HL-60 (cell line): ENCODE data around the gene DNAJC15.

Experiments
- DNase-seq, 2 experiments: peaks; one replicate each; pipeline ENCODE4 v3.0.0-alpha.2; 2010 to 2020; ENCODE audit warnings: low read depth in 1 of 2, low spot score in 1 of 2
- H3K27ac ChIP-seq: fragments of 250-450 bp; sonication (Bioruptor Pico); replicated peaks from 2 replicates; pipeline ENCODE4 v1.5.1; 2020; ENCODE audit warnings: mild to moderate bottlenecking, moderate library complexity
- H3K27me3 ChIP-seq: fragments of 250-450 bp; sonication (Bioruptor Pico); 2 replicates; pipeline ENCODE4 v1.5.1; 2021; ENCODE audit warnings: mild to moderate bottlenecking, moderate library complexity; ENCODE audit not compliant: insufficient read depth, poor library complexity, severe bottlenecking
- H3K4me3 ChIP-seq: replicated peaks from 2 replicates; pipeline ENCODE4 v1.5.1; 2011; ENCODE audit warnings: mild to moderate bottlenecking, control low read depth, low read length; ENCODE audit not compliant: insufficient read depth
- CTCF ChIP-seq: IDR thresholded peaks from one replicate; pipeline ENCODE4 v1.5.1; 2011; ENCODE audit warnings: low read length, control low read depth, inconsistent platforms; ENCODE audit not compliant: insufficient read depth
- GABPA ChIP-seq: IDR thresholded peaks from 2 replicates; pipeline ENCODE4 v1.6.1; 2012; ENCODE audit warnings: low read depth
- POLR2AphosphoS5 ChIP-seq: IDR thresholded peaks from 2 replicates; pipeline ENCODE4 v1.6.1; 2012; ENCODE audit warnings: low read depth
- REST ChIP-seq: IDR thresholded peaks from 2 replicates; pipeline ENCODE4 v1.6.1; 2012; ENCODE audit warnings: low read depth; ENCODE audit not compliant: insufficient replicate concordance
- SPI1 ChIP-seq: IDR thresholded peaks from 2 replicates; pipeline ENCODE4 v1.6.1; 2012; ENCODE audit warnings: low read depth, mild to moderate bottlenecking, borderline replicate concordance

Gene DNAJC15

GRCh38 chr13:43153436-43154090, 130.2 kb downstream of the DNAJC15 start:
- no peak overlapping the region for H3K4me3 ChIP-seq
- H3K27me3 ChIP-seq = no peaks in the 10 kb centered on the region
- no peak overlapping the region for H3K27ac ChIP-seq
- TF ChIP-seq GABPA (no peak), REST (no peak), POLR2AphosphoS5 (no peak), SPI1 (no peak), CTCF (no peak)
- no peak for DNase-seq

GRCh38 chr13:43154156-43154651, 130.8 kb downstream of the DNAJC15 start:
- Histone ChIP-seq H3K4me3 (no peak overlapping the region), H3K27ac (no peak overlapping the region), H3K27me3 (no peaks in the 10 kb centered on the region)
- TF ChIP-seq CTCF = no peak
- no peak for DNase-seq

- H3K27ac ChIP-seq = no peak overlapping the region
- no peak for DNase-seq
- no peaks in the 10 kb centered on the region for H3K27me3 ChIP-seq
- H3K4me3 ChIP-seq = no peak overlapping the region
- TF ChIP-seq POLR2AphosphoS5 = no peak
- TF ChIP-seq SPI1 = no peak
- TF ChIP-seq REST = no peak
Measured at GRCh38 chr13:43154839-43155238, 131.5 kb downstream of the DNAJC15 start.

GRCh38 chr13:43156916-43157315, 133.5 kb downstream of the DNAJC15 start:
- TF ChIP-seq GABPA (no peak), SPI1 (no peak), POLR2AphosphoS5 (no peak), REST (no peak)
- Histone ChIP-seq H3K4me3 (no peak overlapping the region), H3K27ac (no peak overlapping the region), H3K27me3 (no peaks in the 10 kb centered on the region)
- DNase-seq = no peak
